C4-2B (cell line): ENCODE results near the gene TK1.
"Not testable (repeated sequence)": the region's sequence is repeated elsewhere in the genome, so short reads cannot be mapped to it uniquely, and the experiment has no call there.

Experiments used
- H3K27ac ChIP-seq: fragments of 450-650 bp; 2 replicates; pipeline ENCODE4 v1.5.1; 2017
- CTCF ChIP-seq: fragments of 450-650 bp; conservative IDR thresholded peaks from 2 replicates; pipeline ENCODE4 v1.5.1; 2017; ENCODE audit warnings: mild to moderate bottlenecking
- ZFX ChIP-seq: fragments of 450-650 bp; IDR thresholded peaks from 2 replicates; pipeline ENCODE4 v1.6.1; 2017

TK1 gene

DNA sequence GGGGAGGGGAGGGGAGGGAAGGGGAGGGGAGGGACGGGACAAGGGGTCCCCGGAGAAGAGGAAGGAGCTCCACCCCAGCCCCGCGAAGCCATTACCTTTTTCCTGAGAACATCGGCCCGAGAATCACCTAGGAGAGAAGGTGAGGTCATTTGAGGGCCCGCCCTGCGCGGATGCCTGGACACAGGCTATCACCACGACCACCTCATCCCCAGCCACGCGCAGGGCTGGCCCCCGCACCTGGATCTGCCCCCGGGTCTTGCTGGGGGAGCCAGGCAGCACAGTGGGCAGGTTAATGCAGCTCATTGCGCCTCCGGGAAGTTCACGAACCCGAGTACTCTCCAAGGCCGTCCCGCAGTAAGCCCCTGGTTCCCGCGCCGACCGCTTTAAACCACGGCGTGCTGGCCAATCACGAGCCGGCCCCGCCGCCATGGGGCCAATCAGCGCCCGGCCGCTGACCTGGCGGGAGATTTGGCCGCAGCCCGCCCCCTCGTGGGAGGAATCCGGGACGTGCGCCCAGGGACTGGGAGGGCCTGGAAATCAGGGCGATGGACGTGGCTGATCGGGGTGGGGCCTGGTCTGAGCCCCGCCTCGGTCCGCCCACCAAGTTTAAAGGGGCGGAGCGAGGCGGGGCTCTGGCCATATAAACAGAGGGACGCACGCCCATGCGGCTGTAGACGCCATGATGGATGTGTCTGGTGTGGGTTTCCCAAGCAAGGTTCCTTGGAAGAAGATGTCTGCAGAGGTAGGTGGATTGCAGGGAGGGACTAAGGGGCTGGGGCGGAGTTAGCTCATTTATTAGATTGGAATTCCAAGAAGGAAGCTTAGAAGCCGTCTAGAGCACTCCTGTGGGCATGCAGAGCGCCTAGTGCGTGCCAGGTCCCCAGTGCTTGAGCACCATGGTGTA, at the start of gene TK1, which contains the start of gene AFMID:
Gene TK1, minus strand, starts transcription at position 361 of the 904 bp plus-strand sequence. Its CDS starts 58 bp downstream, at position 303.
Gene AFMID, plus strand, starts transcription at position 671 of the 904 bp plus-strand sequence. Its CDS starts 9 bp downstream, at position 680.
- H3K27ac ChIP-seq: peak within 1 kb of the TSS; percentile 92
- no peak for TF ChIP-seq ZFX
- TF ChIP-seq CTCF: no peak; the same call in 1 of the 2 replicates

DNA sequence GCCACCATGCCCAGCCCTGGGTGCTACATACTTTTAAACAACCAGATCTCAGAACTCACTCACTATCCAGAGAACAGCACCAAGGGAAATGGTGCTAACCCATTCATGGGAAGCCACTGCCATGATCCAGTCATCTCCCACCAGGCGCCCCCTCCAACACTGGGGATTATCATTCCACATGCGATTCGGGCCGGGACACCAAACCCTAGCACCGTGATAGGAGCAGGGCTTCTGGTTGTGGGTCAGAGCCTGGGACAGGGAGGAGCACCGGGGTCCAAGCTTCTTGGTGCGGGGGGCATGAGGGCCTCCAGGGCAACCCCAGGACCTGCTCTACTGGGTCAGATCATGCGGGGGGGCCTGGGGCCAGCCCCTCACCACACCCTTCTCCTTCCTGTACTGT, 49.0 kb upstream of the TK1 start:
- TF ChIP-seq ZFX (no peak), CTCF (no peak)

DNA sequence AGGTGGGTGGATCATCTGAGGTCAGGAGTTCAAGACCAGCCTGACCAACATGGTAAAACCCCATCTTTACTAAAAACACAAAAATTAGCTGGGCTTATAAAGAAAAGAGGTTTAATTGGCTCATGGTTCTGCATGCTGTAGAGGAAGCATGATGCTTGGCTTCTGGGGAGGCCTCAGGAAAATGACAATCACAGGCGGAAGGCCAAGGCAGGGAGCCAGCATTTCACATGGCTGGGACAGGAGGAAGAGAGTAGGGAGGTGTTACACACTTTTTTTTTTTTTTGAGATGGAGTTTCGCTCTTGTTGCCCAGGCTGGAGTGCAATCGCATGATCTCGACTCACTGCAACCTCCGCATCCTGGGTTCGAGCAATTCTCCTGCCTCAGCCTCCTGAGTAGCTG, 48.2 kb upstream of the TK1 start:
- not testable (repeated sequence) for H3K27ac ChIP-seq

More for the DNA sequence above, 49.0 kb upstream of the TK1 start:
- H3K27ac ChIP-seq: no peak overlapping the region

DNA sequence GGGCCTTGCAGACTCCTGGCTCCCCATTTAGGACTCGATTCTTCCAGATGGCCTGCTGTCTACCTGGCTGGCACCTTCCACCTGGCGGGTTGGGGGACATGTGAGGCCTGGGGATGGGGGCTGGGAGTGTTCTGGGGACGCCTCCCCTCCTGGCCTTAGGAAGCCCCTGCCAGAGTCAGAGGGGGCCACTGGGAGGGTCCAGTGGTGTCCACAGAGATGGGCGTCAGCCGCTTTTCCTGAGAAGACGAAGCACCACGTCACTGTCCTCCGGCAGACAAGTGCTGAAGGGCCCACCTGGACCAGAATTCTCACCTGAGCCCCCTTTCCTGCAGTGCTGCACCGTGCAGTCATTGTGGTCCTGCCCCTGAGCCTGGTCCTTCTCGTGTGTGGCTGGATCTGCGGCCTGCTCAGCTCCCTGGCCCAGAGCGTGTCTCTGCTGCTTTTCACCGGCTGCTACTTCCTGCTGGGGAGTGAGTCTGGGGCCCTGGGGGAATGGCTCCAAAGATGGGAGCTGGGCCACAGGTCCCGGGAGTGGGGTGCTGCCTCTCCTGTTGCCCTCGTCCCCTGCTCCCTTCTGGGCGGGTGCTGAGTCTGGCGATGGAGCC, 47.5 kb upstream of the TK1 start:
- no peak overlapping the region for H3K27ac ChIP-seq
- TF ChIP-seq CTCF (no peak), ZFX (no peak)

- H3K27ac ChIP-seq: no peak overlapping the region
- no peak for TF ChIP-seq CTCF
- TF ChIP-seq ZFX: no peak
Observed at GRCh38 chr17:78233678-78234077, 46.8 kb upstream of the TK1 start.

DNA sequence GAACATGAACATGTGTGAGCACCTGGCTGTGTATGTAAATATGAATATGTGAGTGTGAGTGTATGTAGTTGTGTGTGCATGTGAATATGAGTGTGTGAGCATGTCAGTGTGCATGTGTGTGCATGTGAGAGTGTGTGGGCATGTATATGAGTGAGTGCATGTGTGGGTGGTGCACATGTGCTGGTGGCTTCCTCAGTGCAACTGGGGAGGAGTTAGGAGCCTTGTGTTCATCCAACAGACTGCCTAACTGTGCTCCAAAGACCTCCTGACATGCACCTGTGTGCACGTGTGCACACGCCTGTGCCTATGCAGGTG, 46.0 kb upstream of the TK1 start:
- no peak for TF ChIP-seq CTCF
- no peak for TF ChIP-seq ZFX
- H3K27ac ChIP-seq: no peak overlapping the region

- TF ChIP-seq CTCF (no peak), ZFX (no peak)
- H3K27ac ChIP-seq: no peak overlapping the region
Observed at GRCh38 chr17:78231991-78232858, 45.4 kb upstream of the TK1 start.
